Stimulated activated CD8-positive, alpha-beta memory T cell treated with anti-CD3 and anti-CD28 coated beads, Interleukin-7, amount 100 ng/mL, for 4 hours (primary cell): Measurements from ENCODE around the gene C1orf50.

Experiments used
- DNase-seq, 2 donors: peaks; one replicate each; pipeline ENCODE4 v3.0.0-alpha.2; 2020; ENCODE audit warnings: low read depth in 2 of 2

C1orf50 gene

GRCh38 chr1:42759114-42759513, 7.9 kb upstream of the C1orf50 start:
- DNase-seq, result no peak

GRCh38 chr1:42761567-42761966, 5.5 kb upstream of the C1orf50 start:
- no peak for DNase-seq

DNA sequence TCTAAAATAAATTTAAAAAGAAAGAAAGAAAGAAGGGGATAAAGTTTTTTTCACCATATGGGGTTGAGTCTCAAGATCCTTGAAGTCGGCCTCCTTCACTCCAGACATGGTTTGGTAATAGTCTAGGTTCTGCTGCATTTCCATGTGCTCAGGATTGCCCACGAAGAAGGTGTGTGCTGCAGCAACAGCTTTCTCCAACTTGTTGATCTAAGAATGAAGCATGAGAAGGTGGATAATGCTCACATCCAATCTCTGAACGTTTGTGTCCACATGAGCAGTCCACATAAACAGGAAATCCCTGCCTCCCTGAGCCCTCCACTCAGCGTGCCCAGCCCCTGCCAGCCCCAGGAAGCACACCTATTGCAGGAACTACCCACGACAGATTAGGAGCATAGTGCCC, 4.8 kb upstream of the C1orf50 start:
- no peak for DNase-seq

DNA sequence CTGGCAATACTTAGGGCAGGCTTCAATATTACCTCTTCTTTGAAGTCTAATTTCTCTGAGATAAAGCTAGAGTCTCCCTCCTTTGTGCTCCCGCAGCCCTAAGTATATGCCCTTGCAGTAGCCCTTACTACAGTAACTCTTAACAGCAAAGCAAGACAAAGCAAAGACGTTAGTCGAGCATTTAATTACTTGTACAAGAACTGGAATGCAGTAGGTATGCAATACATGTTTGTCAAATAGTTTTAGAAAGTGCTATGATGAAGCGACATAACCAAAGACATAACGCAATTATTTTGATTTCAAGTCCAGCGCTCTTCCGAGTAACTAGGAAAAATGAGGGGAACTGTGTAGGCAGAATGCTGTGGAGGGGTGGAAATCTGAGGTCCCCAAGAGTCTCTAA, 1.8 kb upstream of the C1orf50 start:
- DNase-seq, result no peak

GRCh38 chr1:42765832-42766740, 963 bp upstream of the C1orf50 start:
- DNase-seq, result peak; percentile 21 to 47

GRCh38 chr1:42767510-42768000, 506 bp downstream of the C1orf50 start:
- DNase-seq, result no peak

GRCh38 chr1:42768172-42768571, 1.1 kb downstream of the C1orf50 start:
- no peak for DNase-seq

DNA sequence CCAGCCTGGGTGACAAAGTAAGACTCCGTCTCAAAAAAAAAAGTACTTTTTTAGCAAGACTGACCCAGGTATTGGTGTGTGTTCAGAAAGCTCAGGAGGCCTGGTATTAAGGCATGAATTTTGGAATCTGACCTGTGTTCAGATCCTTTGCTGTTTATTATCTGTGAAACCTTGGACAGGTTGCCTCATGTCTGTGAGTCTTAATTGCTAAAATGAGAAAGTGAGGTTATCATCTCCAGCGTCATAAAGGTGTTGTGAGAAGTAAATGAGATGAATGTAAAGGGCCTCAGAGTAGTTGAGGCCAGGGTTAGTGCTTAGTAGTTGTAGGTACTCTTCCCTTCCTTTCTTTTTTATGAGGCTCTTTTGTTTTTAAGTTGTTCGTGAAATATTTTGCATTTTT, 2.8 kb downstream of the C1orf50 start:
- DNase-seq, result no peak

GRCh38 chr1:42773420-42773819, 6.4 kb downstream of the C1orf50 start:
- no peak for DNase-seq

DNA sequence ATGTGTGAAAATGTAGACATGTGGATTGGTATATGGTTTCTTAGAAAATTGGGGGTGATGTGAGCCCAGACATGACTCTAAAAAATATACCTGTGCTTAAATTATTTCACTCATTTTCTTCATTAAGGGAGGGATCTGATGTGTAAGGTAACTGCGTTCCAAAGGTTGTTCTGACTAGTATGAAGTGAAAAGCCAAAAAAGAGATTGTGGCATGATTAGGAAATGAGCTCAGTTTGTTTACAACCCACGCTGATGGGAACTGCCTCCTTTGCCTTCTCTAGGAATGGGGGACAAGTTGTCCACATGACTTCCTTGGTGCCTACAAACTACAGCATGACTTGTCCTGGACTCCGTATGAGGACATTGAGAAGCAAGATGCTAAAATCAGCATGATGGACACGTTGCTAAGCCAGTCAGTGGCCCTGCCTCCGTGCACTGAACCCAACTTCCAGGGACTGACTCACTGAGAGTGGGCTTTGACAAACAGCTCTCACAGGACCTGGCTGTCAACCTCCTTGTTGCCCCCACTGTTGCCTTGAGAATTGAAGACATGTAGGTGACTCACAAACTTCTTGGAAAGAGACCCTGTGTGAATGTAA, 8.0 kb downstream of the C1orf50 start:
- no peak for DNase-seq

- DNase-seq, result no peak
Measured at GRCh38 chr1:42776502-42776901, 9.5 kb downstream of the C1orf50 start.

- no peak for DNase-seq
Measured at GRCh38 chr1:42777852-42778251, 10.8 kb downstream of the C1orf50 start.

DNA sequence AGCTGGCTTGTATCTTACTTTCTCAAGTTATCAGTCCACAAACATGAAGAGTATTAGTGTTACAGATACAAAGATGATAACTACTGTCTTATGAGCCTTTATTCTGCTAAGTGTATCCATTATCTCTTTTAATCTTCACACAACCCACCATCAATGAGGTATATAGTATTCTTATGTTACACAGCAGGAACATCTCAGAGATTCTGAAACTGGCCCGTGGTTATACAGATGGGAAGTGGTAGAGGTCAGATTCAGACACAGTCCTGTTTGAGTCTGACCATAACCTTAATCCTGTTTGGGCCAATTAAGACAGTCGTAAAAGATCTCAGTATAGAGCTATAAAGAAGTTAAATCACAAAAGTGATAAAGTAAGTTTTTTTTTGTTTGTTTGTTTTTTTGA, 12.7 kb downstream of the C1orf50 start:
- no peak for DNase-seq

DNA sequence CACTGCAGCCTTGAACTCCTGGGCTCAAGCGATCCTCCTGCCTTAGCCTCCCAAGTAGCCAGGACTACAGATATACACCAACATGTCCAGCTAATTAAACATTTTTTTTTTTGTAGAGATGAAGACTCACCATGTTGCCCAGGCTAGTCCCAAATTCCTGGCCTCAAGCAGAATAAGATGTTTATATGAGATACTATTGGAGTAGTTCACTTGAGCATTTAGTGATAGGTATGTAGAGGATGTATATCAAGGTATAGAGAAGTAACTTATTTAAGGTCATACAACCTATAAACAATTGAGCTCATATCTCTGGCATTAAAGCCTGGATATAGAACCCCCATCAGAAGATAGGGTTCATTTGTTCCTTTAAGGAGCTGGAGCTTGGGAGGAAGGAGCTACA, 13.1 kb downstream of the C1orf50 start:
- DNase-seq, result no peak

DNA sequence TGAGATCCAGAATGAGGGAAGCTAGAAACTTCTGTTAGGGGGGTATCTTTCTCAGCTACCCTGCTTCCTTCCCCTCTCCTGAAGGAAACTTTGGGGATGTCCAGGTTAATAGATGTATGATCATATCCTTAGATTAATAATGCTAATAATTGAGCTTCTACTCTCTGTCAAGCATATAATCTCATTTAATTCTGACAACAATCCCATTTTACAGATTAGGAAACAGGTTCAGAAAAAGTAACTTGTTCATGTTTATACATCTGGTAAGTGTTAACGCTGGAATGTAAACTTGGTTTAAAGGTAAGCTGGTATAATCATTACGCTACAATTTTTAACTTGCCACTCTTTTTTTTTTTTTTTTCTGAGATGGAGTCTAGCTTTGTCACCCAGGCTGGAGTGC, 16.0 kb downstream of the C1orf50 start:
- DNase-seq, result no peak

- no peak for DNase-seq
Measured at GRCh38 chr1:42784547-42784945, 17.5 kb downstream of the C1orf50 start.

DNA sequence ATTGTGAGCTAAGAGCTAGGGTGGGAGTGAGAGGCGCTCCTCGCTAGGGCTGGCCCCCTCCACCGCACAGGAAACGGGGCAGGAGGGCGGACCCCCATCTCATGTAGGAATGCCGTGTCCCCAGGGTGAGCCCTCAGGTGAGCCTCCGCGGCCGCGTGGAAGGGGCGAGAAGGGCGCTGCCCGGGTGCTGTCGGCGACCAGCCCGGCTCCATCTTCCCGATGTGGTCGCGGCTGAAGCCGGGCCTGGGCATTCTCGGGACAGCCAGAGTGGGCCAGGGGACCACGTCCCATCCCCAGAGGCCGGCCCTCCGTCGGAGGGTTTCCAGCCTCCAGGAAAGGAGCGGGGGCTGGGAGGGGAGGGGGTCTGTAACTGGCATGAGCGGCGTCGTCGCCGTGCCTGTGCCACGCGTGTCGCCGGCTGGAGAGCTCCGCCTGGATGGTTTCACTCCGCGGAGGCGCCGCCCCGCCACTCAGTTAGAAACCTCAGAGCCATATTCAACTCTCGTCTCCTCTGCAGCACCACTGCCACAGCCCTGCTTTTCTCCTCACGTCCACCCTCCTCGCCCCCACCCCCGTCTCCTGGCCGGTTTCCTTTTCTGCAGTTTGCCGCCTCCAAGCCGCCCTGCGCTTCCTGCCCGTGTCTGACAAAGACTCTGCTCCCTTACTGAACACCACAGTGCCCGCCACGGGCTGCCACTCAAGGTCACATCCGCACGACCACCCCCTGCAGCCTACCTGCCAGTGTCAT, 18.1 kb downstream of the C1orf50 start, which contains the start of gene TMEM269:
TSS of gene TMEM269 (plus strand) at position 46 of the 748 bp plus-strand sequence. CDS start 4,903 bp downstream, outside the sequence.
- DNase-seq, result peak; percentile 8 to 29

- no peak for DNase-seq
Measured at GRCh38 chr1:42786097-42786496, 19.0 kb downstream of the C1orf50 start.

- no peak for DNase-seq
Measured at GRCh38 chr1:42788021-42788420, 21.0 kb downstream of the C1orf50 start.

DNA sequence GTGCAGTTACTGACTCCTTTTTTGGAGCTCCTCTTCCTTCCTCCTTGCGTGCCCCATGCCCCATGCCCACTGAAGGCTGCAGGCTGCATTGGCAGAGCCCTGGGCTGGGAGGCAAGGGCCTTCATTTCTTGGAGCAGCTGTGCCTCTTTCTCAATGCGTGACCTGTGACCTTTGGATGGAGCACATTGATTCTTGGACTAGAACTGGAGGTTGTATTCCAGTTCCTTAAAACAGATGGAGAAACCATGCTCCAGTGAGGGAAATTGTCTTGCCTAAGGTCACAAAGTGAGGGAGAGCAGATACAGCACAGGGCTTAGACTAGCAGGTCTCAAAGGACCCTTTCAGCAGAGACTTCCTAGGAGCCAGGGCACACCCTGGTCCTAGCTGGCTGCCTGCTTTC, 26.8 kb downstream of the C1orf50 start:
- DNase-seq, result no peak

GRCh38 chr1:42797414-42797813, 30.4 kb downstream of the C1orf50 start:
- no peak for DNase-seq

DNA sequence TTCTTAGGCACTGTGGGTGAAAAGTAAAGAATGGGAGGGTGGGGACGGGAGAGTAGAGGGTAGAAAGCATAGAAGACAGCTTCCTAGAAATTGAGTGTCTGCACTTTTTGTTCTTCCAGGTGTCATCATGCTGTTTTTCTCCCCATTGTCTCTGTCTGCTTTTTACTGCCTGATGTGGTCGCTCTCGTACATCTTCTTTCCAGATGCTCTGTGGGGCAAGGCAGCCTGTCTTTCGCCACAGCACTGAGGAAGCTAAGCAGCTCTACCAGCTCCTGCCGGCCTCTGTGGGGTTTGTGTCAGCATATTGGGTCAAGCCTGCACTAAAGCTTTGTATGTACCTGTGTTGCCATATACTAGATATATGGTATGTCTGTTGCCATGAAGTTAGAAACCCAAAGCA, 30.9 kb downstream of the C1orf50 start:
- DNase-seq, result no peak
